GM12891 (cell line): ENCODE results near the gene C5orf58.

Experiments used
- PAX5 ChIP-seq: IDR thresholded peaks from 2 replicates; pipeline ENCODE4 v1.6.1; 2011; ENCODE audit warnings: low read length, moderate library complexity, mild to moderate bottlenecking; ENCODE audit not compliant: insufficient read depth, severe bottlenecking
- POLR2A ChIP-seq: IDR thresholded peaks from 2 replicates; pipeline ENCODE4 v1.6.1; 2011; ENCODE audit warnings: low read depth, low read length, control low read depth
- POLR2AphosphoS5 ChIP-seq: IDR thresholded peaks from 2 replicates; pipeline ENCODE4 v1.6.1; 2011; ENCODE audit warnings: low read depth, low read length, control low read depth
- POU2F2 ChIP-seq: IDR thresholded peaks from 2 replicates; pipeline ENCODE4 v1.6.1; 2011; ENCODE audit warnings: low read depth, mild to moderate bottlenecking, control low read depth, low read length, moderate library complexity
- SPI1 ChIP-seq: IDR thresholded peaks from 2 replicates; pipeline ENCODE4 v1.6.1; 2011; ENCODE audit warnings: low read depth, low read length, control low read depth
- TAF1 ChIP-seq: IDR thresholded peaks from 2 replicates; pipeline ENCODE4 v1.6.1; 2011; ENCODE audit warnings: low read depth, low read length, control low read depth

- TF ChIP-seq POLR2AphosphoS5 (no peak), POLR2A (no peak), TAF1 (no peak), PAX5 (no peak), SPI1 (no peak), POU2F2 (no peak)
These were observed 31.5 kb upstream of the C5orf58 start for GRCh38 chr5:170201311-170201710.
